HG03571 (cell line): ENCODE data around the gene ATG9A.
"Not testable (repeated sequence)": the region's sequence is repeated elsewhere in the genome, so short reads cannot be mapped to it uniquely, and the experiment has no call there.

Source experiments
- ATAC-seq: cut with Tn5 transposase; IDR thresholded peaks from one replicate; pipeline ENCODE4 v1.9.1; 2021; ENCODE audit not compliant: unreplicated experiment

The ATG9A gene, protein sequence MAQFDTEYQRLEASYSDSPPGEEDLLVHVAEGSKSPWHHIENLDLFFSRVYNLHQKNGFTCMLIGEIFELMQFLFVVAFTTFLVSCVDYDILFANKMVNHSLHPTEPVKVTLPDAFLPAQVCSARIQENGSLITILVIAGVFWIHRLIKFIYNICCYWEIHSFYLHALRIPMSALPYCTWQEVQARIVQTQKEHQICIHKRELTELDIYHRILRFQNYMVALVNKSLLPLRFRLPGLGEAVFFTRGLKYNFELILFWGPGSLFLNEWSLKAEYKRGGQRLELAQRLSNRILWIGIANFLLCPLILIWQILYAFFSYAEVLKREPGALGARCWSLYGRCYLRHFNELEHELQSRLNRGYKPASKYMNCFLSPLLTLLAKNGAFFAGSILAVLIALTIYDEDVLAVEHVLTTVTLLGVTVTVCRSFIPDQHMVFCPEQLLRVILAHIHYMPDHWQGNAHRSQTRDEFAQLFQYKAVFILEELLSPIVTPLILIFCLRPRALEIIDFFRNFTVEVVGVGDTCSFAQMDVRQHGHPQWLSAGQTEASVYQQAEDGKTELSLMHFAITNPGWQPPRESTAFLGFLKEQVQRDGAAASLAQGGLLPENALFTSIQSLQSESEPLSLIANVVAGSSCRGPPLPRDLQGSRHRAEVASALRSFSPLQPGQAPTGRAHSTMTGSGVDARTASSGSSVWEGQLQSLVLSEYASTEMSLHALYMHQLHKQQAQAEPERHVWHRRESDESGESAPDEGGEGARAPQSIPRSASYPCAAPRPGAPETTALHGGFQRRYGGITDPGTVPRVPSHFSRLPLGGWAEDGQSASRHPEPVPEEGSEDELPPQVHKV

DNA sequence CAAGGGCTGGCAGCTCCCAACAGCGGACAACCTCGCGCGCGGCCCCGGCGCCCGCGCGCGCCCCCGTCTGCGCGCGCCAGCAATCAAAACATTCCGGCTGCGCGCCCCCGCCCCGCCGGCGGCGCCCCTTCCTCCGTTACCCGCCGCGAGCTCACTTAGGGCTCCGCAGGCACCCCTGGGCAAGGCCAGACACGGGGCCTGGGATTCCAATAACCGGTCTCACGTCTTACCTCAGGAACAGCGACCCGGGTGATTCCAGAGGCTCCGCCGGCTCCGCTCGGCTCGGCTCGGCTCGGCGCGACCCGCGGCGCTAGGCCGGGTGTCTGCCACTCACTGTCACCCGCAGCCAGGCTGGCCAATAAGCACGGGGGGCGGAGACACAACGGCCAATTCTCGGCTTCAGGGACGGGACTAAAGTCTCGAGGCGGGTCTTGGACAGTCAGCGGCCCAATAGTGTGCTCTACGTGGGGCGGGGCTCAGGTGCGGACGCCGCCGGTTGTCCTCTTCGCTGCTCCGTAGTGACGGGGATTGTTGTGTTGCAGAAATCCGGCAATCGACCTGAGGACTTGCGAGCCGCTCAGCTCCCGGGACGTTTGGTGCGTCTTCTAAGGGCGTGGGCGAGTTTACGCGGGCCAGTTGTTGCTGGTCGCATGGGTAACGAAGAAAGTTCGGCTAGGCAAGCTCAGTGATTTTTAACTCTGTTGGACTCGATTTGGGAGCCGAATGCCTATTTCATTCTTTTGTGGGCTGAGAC is at the start of gene ATG9A, which contains the start of gene ANKZF1:
ATG9A (minus strand) TSS at position 332 of the 754 bp plus-strand sequence. CDS start 1,612 bp downstream, outside the sequence.
ANKZF1 (plus strand) TSS at position 502 of the 754 bp plus-strand sequence. CDS start 452 bp downstream, outside the sequence.
- ATAC-seq, result peak; percentile 97

GRCh38 chr2:219278655-219279150 is 49.3 kb upstream of the ATG9A start:
- ATAC-seq, result no peak

GRCh38 chr2:219277703-219278654 is 48.5 kb upstream of the ATG9A start:
- peak; percentile 26 for ATAC-seq

GRCh38 chr2:219274361-219274921 is 45.0 kb upstream of the ATG9A start:
- no peak for ATAC-seq

DNA sequence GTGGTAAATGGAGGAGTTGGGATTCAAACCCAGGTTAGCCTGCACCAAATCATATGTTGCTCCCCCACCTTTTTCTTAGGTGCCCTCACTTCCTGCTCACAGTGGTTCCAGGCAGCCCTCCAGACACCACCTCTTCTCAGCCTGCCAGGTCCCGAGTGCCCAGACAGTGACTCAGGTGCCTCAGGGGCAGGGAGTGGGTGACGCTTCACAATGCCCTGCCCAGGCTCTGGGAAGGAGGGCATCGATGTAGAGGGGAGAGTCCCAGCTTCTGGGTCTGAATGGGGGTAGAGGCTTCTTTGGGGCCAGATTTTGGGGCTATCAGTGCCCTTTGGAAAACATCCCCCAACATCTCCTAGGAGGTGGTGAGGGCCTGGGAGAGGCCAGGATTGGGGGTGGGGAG is 44.5 kb upstream of the ATG9A start:
- no peak for ATAC-seq

- ATAC-seq, result no peak
These were observed 43.6 kb upstream of the ATG9A start for GRCh38 chr2:219272995-219273394.

- ATAC-seq, result no peak
These were observed 42.9 kb upstream of the ATG9A start for GRCh38 chr2:219272356-219272755.

GRCh38 chr2:219271021-219271420 is 41.6 kb upstream of the ATG9A start:
- no peak for ATAC-seq

- no peak for ATAC-seq
These were observed 40.6 kb upstream of the ATG9A start for GRCh38 chr2:219270055-219270372.

- no peak for ATAC-seq
These were observed 40.1 kb upstream of the ATG9A start for GRCh38 chr2:219269362-219270054.

GRCh38 chr2:219268294-219268693 is 38.9 kb upstream of the ATG9A start:
- no peak for ATAC-seq

DNA sequence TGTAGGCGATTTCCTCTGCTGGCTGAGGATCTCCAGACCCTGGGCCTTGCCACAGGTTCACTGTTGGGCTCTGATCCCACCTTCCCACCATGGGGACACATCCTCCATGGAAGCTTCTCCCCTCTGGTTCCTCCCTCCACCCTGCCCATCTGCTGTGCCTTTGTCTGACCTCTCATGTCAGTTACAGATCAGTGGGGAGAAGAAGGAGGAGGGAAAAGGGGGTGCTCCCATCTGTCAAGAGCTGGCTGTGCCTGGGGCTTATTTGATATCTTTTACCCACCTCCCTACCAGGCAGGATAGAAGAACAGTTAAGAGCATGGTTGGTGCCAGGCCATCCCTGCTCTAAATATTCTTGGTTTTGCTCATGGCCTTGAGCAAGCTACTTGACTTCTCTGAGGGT is 37.5 kb upstream of the ATG9A start:
- ATAC-seq, result no peak

DNA sequence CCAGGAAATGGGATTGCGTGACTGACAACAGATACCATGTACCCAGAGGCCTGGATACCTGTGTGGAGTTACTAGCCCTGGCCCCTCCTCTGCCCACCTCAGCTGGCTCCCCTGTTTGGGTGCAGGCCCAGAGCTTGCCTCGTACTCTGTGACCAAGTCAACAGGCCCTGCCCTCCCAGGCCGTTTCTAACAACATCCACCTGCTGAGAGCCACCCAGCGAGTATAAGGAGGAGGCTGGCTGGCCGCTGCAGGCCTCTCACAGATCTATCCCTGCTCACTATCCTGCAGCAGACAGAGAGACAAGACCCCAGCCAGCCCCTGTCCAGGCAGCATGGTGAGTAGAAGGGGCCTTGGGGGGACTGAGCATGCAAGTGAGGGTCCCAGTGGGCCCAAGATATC is 36.8 kb upstream of the ATG9A start:
- ATAC-seq, result no peak

- no peak for ATAC-seq
These were observed 31.8 kb upstream of the ATG9A start for GRCh38 chr2:219261024-219261855.

DNA sequence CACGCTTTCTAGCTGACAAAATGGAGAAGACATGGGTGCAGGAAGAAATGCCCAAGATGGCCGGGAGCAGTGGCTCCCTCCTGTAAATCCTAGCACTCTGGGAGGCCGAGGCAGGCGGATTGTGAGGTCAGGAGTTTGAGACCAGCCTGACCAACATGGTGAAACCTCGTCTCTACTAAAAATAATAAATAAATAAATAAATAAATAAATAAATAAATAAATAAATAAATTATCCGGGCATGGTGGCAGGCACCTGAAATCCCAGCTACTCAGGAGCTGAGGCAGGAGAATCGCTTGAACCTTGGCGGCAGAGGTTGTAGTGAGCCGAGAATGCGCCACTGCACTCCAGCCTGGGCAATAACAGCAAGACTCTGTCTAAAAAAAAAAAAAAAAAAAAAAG is 29.5 kb upstream of the ATG9A start:
- not testable (repeated sequence) for ATAC-seq

DNA sequence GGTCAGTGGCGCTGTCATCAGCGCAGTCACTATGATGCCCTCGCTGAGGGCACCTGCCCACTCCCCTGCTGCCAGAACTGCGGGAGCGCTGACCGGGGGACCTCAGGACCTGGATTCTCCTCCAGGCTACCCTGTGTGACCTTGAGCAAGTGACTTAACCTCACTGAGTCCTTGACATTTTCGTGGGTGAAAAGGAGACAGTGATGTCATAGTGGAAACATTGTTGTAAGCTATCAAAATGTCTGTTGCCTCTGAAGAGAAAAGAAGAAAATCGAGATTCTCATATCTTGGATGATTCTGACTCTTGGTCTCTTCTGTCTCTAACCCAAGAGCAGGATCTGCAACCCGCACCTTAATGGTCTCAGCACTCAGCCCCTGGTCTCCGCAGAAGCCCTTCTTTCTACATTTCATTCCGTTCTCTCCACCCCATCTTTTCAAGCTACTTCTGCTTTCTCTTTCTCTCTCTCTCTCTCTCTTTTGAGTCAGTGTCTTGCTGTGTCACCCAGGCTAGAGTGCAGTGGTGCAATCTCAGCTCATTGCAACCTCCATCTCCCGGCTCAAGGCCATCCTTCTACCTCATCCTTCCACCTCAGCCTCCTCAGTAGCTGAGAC is 25.3 kb upstream of the ATG9A start:
- peak; percentile 15 for ATAC-seq

GRCh38 chr2:219253753-219254589 is 24.5 kb upstream of the ATG9A start, which contains the start of gene TUBA4A:
Gene TUBA4A (minus strand): TSS chr2:219253918. CDS start chr2:219253858, 60 bp downstream.
- peak; percentile 49 for ATAC-seq
